Measurements from ENCODE around the gene PTCH2. TPM values are rescaled to one million over a fixed set of nuclear protein-coding genes. Genes with fewer than 3 reads are reported as not detected.
A peak's percentile ranks its signal among the peaks of the same experiment; 100 is the strongest.

The PTCH2 gene
- total and polyA plus RNA-seq, 2 of the 13 experiments (the other 11 are each of a cell fraction or from before 2014, with no cell fraction given): 0.60 to 1.5 TPM

GRCh38 chr1:44808063-44808937, 34.8 kb downstream of the PTCH2 start, which contains the start of gene BTBD19 (continued):
- TF ChIP-seq TIGD3 (CRISPR knock-in tag; IDR thresholded peaks at IDR 0.05; ENCODE audit: borderline replicate concordance): no peak
- no peak for TF ChIP-seq PAF1 (CRISPR knock-in tag; IDR thresholded peaks at IDR 0.05)
- 0 out of 2 replicates have a peak, but pooled peaks have one; percentile 3 for TF ChIP-seq JUND (CRISPR knock-in tag; IDR thresholded peaks at IDR 0.05)
- TF ChIP-seq ZFYVE20 (CRISPR knock-in tag; IDR thresholded peaks at IDR 0.05; ENCODE audit: borderline replicate concordance, low read depth): no peak
- TF ChIP-seq RCOR2 (CRISPR knock-in tag; IDR thresholded peaks at IDR 0.05): no peak
- TF ChIP-seq, protein P1, sequence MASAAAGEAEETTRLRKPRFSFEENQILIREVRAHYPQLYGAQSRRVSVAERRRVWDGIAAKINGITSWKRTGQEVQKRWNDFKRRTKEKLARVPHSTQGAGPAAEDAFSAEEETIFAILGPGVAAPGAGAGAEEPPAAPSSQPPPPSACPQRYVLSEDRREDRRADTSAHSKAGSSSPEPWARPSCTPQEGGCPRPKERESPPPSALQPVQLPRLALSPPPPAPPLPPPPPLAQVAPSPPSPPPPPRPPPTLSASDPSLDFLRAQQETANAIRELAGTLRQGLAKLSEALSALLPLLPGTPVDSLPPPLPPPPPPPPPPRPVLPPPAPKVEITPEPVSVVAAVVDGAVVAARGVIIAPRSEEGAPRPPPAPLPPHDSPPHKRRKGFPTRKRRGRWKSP (CRISPR knock-in tag; IDR thresholded peaks at IDR 0.05): no peak; the same call in 1 of the 2 replicates
- TF ChIP-seq, protein P2, sequence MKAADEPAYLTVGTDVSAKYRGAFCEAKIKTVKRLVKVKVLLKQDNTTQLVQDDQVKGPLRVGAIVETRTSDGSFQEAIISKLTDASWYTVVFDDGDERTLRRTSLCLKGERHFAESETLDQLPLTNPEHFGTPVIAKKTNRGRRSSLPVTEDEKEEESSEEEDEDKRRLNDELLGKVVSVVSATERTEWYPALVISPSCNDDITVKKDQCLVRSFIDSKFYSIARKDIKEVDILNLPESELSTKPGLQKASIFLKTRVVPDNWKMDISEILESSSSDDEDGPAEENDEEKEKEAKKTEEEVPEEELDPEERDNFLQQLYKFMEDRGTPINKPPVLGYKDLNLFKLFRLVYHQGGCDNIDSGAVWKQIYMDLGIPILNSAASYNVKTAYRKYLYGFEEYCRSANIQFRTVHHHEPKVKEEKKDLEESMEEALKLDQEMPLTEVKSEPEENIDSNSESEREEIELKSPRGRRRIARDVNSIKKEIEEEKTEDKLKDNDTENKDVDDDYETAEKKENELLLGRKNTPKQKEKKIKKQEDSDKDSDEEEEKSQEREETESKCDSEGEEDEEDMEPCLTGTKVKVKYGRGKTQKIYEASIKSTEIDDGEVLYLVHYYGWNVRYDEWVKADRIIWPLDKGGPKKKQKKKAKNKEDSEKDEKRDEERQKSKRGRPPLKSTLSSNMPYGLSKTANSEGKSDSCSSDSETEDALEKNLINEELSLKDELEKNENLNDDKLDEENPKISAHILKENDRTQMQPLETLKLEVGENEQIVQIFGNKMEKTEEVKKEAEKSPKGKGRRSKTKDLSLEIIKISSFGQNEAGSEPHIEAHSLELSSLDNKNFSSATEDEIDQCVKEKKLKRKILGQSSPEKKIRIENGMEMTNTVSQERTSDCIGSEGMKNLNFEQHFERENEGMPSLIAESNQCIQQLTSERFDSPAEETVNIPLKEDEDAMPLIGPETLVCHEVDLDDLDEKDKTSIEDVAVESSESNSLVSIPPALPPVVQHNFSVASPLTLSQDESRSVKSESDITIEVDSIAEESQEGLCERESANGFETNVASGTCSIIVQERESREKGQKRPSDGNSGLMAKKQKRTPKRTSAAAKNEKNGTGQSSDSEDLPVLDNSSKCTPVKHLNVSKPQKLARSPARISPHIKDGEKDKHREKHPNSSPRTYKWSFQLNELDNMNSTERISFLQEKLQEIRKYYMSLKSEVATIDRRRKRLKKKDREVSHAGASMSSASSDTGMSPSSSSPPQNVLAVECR (CRISPR knock-in tag; IDR thresholded peaks at IDR 0.05; ENCODE audit: borderline replicate concordance): no peak; the same call in 1 of the 2 replicates
- TF ChIP-seq NR2F1 (CRISPR knock-in tag; IDR thresholded peaks at IDR 0.05): peak; percentile 57 to 76; a peak in 3 of 4 replicates
- no peak for TF ChIP-seq JDP2 (CRISPR knock-in tag; IDR thresholded peaks at IDR 0.05; ENCODE audit: borderline replicate concordance)
- no peak for TF ChIP-seq NFIC (IDR thresholded peaks at IDR 0.05; ENCODE audit: low read length)
- no peak for TF ChIP-seq SRSF9 (IDR thresholded peaks at IDR 0.05; ENCODE audit: borderline replicate concordance, insufficient read depth, low read depth, low read length, poor library complexity, severe bottlenecking)
- TF ChIP-seq, protein P3, sequence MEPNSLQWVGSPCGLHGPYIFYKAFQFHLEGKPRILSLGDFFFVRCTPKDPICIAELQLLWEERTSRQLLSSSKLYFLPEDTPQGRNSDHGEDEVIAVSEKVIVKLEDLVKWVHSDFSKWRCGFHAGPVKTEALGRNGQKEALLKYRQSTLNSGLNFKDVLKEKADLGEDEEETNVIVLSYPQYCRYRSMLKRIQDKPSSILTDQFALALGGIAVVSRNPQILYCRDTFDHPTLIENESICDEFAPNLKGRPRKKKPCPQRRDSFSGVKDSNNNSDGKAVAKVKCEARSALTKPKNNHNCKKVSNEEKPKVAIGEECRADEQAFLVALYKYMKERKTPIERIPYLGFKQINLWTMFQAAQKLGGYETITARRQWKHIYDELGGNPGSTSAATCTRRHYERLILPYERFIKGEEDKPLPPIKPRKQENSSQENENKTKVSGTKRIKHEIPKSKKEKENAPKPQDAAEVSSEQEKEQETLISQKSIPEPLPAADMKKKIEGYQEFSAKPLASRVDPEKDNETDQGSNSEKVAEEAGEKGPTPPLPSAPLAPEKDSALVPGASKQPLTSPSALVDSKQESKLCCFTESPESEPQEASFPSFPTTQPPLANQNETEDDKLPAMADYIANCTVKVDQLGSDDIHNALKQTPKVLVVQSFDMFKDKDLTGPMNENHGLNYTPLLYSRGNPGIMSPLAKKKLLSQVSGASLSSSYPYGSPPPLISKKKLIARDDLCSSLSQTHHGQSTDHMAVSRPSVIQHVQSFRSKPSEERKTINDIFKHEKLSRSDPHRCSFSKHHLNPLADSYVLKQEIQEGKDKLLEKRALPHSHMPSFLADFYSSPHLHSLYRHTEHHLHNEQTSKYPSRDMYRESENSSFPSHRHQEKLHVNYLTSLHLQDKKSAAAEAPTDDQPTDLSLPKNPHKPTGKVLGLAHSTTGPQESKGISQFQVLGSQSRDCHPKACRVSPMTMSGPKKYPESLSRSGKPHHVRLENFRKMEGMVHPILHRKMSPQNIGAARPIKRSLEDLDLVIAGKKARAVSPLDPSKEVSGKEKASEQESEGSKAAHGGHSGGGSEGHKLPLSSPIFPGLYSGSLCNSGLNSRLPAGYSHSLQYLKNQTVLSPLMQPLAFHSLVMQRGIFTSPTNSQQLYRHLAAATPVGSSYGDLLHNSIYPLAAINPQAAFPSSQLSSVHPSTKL (CRISPR knock-in tag; IDR thresholded peaks at IDR 0.05): 0 out of 2 replicates have a peak, but pooled peaks have one; percentile 8
- TF ChIP-seq CHD2 (IDR thresholded peaks at IDR 0.05; ENCODE audit: low read depth, low read length): no peak
- TF ChIP-seq ZNF383 (CRISPR knock-in tag; IDR thresholded peaks at IDR 0.05; ENCODE audit: borderline replicate concordance): no peak
- TF ChIP-seq ZNF703 (CRISPR knock-in tag; IDR thresholded peaks at IDR 0.05; ENCODE audit: borderline replicate concordance): 0 out of 2 replicates have a peak, but pooled peaks have one; percentile 2
- TF ChIP-seq NAIF1 (CRISPR knock-in tag; IDR thresholded peaks at IDR 0.05; ENCODE audit: borderline replicate concordance): 0 out of 2 replicates have a peak, but pooled peaks have one; percentile 25
- peak; percentile 81; the same call in 1 of the 2 replicates for TF ChIP-seq NFKBIZ (CRISPR knock-in tag; IDR thresholded peaks at IDR 0.05)

Data from HepG2 (cell line).